Panc1 (cell line): Measurements from ENCODE around the gene IZUMO1.

Source experiments
- CTCF ChIP-seq: fragments of 450-650 bp; IDR thresholded peaks from 2 replicates; pipeline ENCODE4 v1.5.1; 2017; ENCODE audit warnings: mild to moderate bottlenecking
- POLR2AphosphoS5 ChIP-seq: IDR thresholded peaks from 2 replicates; pipeline ENCODE4 v1.6.1; 2012; ENCODE audit warnings: mild to moderate bottlenecking, low read depth, low read length, moderate library complexity
- TF ChIP-seq, protein P1 (sequence below), 2 experiments: IDR thresholded peaks; 2 replicates each; pipeline ENCODE4 v1.6.1; 2011 to 2012; ENCODE audit warnings: low read depth in 2 of 2, control low read depth in 1 of 2, low read length in 1 of 2, mild to moderate bottlenecking in 1 of 2, moderate library complexity in 1 of 2; ENCODE audit not compliant: insufficient read depth in 1 of 2

DNA sequence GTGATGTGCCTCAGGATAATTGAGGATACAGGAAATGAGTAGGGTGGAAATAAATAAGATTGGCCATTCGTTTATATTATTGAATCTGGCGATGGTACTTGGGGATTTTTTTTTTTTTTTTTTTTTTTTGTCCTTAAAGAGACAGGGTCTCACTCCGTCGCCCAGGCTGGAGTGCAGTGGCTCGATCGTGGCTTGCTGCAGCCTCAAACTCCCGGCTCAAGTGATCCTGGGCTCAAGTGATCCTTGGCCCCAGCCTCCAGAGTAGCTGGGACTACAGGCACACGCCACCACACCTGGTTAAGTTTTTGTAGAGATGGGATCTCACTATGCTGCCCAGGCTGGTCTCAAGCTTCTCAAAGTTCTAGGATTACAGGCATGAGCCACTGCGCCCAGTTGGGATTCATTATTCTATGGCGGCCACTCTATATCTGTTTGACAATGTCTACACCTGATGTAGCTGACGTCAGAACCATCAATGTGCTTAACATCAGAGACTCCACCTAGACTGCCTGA, 24.5 kb downstream of the IZUMO1 start:
- TF ChIP-seq CTCF (no peak), POLR2AphosphoS5 (no peak)
- TF ChIP-seq, protein P1, sequence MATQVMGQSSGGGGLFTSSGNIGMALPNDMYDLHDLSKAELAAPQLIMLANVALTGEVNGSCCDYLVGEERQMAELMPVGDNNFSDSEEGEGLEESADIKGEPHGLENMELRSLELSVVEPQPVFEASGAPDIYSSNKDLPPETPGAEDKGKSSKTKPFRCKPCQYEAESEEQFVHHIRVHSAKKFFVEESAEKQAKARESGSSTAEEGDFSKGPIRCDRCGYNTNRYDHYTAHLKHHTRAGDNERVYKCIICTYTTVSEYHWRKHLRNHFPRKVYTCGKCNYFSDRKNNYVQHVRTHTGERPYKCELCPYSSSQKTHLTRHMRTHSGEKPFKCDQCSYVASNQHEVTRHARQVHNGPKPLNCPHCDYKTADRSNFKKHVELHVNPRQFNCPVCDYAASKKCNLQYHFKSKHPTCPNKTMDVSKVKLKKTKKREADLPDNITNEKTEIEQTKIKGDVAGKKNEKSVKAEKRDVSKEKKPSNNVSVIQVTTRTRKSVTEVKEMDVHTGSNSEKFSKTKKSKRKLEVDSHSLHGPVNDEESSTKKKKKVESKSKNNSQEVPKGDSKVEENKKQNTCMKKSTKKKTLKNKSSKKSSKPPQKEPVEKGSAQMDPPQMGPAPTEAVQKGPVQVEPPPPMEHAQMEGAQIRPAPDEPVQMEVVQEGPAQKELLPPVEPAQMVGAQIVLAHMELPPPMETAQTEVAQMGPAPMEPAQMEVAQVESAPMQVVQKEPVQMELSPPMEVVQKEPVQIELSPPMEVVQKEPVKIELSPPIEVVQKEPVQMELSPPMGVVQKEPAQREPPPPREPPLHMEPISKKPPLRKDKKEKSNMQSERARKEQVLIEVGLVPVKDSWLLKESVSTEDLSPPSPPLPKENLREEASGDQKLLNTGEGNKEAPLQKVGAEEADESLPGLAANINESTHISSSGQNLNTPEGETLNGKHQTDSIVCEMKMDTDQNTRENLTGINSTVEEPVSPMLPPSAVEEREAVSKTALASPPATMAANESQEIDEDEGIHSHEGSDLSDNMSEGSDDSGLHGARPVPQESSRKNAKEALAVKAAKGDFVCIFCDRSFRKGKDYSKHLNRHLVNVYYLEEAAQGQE (IDR thresholded peaks at IDR 0.05; ENCODE audit: insufficient read depth in 1 of 2, low read depth in 2 of 2, low read length in 1 of 2) = no peak
